HepG2 (cell line): ENCODE data around the gene VAMP5. TPM values are rescaled to one million over a fixed set of nuclear protein-coding genes. Genes with fewer than 3 reads are reported as not detected.

Experiments
- KLF15 ChIP-seq: sonication (generic); formaldehyde crosslinking; IDR thresholded peaks from 2 replicates; pipeline ENCODE4 v1.8.1; 2023; ENCODE audit warnings: borderline replicate concordance, mild to moderate bottlenecking, inconsistent platforms, missing genetic modification reagents, mixed read lengths
- RARA ChIP-seq: IDR thresholded peaks from 2 replicates; pipeline ENCODE4 v1.6.1; 2016; ENCODE audit warnings: missing genetic modification reagents, missing compliant biosample characterization
- REXO4 ChIP-seq: sonication (generic); formaldehyde crosslinking; IDR thresholded peaks from 2 replicates; pipeline ENCODE4 v1.8.0; 2022; ENCODE audit warnings: missing genetic modification reagents, mild to moderate bottlenecking, borderline replicate concordance
- SALL1 ChIP-seq: sonication (generic); formaldehyde crosslinking; IDR thresholded peaks from 2 replicates; pipeline ENCODE4 v1.8.0; 2022; ENCODE audit warnings: mild to moderate bottlenecking, missing genetic modification reagents
- TEAD2 ChIP-seq: sonication (generic); formaldehyde crosslinking; IDR thresholded peaks from 2 replicates; pipeline ENCODE4 v1.9.0; 2021; ENCODE audit warnings: missing genetic modification reagents
- ZBTB44 ChIP-seq: sonication (generic); formaldehyde crosslinking; IDR thresholded peaks from 2 replicates; pipeline ENCODE4 v1.4.0; 2020; ENCODE audit warnings: missing genetic modification reagents
- ZBTB46 ChIP-seq: sonication (generic); formaldehyde crosslinking; IDR thresholded peaks from 2 replicates; pipeline ENCODE4 v1.4.0; 2020; ENCODE audit warnings: mild to moderate bottlenecking, missing genetic modification reagents, borderline replicate concordance
- ZC3H4 ChIP-seq: sonication (generic); formaldehyde crosslinking; IDR thresholded peaks from 2 replicates; pipeline ENCODE4 v1.4.0; 2020; ENCODE audit warnings: missing genetic modification reagents, borderline replicate concordance
- ZFP41 ChIP-seq: sonication (generic); formaldehyde crosslinking; IDR thresholded peaks from 2 replicates; pipeline ENCODE4 v1.4.0; 2020; ENCODE audit warnings: mild to moderate bottlenecking, missing genetic modification reagents, borderline replicate concordance
- ZNF703 ChIP-seq: sonication (generic); formaldehyde crosslinking; IDR thresholded peaks from 2 replicates; pipeline ENCODE4 v1.5.1; 2020; ENCODE audit warnings: missing genetic modification reagents, mild to moderate bottlenecking, moderate library complexity, borderline replicate concordance
- polyA plus RNA-seq, 8 experiments: library from polyadenylated mRNA; depleted of rRNA in 3 of 8; stranded (reverse) in 7 of 8; unstranded in 1 of 8; fragments of >200 nt; fragmentation: Illumina TruSeq in 4 of 8; extraction: Trizol in 4 of 8; gene quantifications; 2 replicates each; pipeline versions ENCODE4 v1.2.1 to v1.2.3, GENCODE V29; 2011 to 2016; ENCODE audit warnings: low read depth in 4 of 8, missing spikeins in 1 of 8, mixed read lengths in 1 of 8; ENCODE audit not compliant: insufficient read depth in 1 of 8
- total RNA-seq, 5 experiments: library from RNA; depleted of rRNA; stranded (reverse); fragments of >200 nt; fragmentation: Illumina TruSeq; extraction: Trizol; gene quantifications; 2 replicates each; pipeline ENCODE4 v1.2.3, GENCODE V29; 2016; ENCODE audit warnings: low read depth in 1 of 5
- TF ChIP-seq, protein P1 (sequence below): sonication (generic); formaldehyde crosslinking; conservative IDR thresholded peaks from 2 replicates; pipeline ENCODE4 v1.4.0; 2020; ENCODE audit warnings: missing genetic modification reagents
- TF ChIP-seq, protein P2 (sequence below): sonication (generic); formaldehyde crosslinking; IDR thresholded peaks from 2 replicates; pipeline ENCODE4 v1.4.0; 2020; ENCODE audit warnings: mild to moderate bottlenecking, missing genetic modification reagents
- TF ChIP-seq, protein P3 (sequence below): sonication (generic); formaldehyde crosslinking; IDR thresholded peaks from 2 replicates; pipeline ENCODE4 v1.4.0; 2020; ENCODE audit warnings: low read depth, mild to moderate bottlenecking, missing genetic modification reagents

Gene VAMP5
- total and polyA plus RNA-seq, 2 of the 13 experiments (the other 11 are each of a cell fraction or from before 2014, with no cell fraction given): 7.2 to 56.7 TPM

DNA sequence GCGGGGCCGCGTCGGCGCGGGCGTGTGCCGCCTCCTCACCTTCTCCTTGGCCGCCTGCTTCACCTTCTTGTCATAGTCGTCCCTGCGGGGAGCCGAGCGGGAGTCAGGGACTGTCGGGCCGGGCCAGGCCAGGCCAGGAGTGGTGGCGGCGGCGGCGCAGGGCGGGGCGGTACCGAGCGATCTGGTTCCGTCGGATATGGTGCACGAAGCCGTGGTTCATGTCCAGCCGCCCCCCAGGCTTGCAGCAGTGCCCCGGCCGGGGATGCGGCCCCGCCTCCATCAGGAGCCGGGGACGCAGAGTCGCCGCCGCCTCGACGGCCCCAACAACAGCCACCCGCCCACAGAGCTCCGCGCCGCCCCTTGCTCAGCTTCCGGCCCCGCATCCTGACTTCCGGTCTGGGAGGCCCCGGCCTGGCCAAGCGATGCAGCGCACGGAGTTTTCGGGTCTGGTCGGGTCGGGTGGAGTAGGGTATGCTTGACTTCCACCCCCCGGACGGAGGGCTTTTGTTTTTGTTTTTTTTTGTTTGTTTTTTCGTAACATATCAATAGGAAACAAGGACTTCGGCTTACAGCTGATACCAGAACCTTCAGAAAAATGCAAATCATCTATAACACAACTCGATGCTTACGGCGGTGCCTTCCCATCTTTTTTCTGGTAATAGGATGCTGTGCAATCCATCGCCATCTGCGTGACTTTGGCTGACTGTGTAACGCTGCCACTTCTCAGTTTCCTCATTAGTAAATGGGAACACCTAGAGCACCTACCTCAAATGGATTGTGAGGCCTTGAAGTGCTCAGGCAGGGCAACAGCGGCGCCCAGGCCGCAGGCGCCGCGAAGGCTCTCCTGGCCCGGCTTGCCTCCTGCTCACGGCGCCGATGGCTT, 27.7 kb downstream of the VAMP5 start, which contains the start of gene C2orf68 (continued):
- TF ChIP-seq RARA (CRISPR knock-in tag): peak; percentile 21; the same call in 1 of the 2 replicates
- TF ChIP-seq ZC3H4: no peak
- TF ChIP-seq, protein P1, sequence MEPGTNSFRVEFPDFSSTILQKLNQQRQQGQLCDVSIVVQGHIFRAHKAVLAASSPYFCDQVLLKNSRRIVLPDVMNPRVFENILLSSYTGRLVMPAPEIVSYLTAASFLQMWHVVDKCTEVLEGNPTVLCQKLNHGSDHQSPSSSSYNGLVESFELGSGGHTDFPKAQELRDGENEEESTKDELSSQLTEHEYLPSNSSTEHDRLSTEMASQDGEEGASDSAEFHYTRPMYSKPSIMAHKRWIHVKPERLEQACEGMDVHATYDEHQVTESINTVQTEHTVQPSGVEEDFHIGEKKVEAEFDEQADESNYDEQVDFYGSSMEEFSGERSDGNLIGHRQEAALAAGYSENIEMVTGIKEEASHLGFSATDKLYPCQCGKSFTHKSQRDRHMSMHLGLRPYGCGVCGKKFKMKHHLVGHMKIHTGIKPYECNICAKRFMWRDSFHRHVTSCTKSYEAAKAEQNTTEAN: 0 out of 2 replicates have a peak, but pooled peaks have one; percentile 70
- TF ChIP-seq, protein P2, sequence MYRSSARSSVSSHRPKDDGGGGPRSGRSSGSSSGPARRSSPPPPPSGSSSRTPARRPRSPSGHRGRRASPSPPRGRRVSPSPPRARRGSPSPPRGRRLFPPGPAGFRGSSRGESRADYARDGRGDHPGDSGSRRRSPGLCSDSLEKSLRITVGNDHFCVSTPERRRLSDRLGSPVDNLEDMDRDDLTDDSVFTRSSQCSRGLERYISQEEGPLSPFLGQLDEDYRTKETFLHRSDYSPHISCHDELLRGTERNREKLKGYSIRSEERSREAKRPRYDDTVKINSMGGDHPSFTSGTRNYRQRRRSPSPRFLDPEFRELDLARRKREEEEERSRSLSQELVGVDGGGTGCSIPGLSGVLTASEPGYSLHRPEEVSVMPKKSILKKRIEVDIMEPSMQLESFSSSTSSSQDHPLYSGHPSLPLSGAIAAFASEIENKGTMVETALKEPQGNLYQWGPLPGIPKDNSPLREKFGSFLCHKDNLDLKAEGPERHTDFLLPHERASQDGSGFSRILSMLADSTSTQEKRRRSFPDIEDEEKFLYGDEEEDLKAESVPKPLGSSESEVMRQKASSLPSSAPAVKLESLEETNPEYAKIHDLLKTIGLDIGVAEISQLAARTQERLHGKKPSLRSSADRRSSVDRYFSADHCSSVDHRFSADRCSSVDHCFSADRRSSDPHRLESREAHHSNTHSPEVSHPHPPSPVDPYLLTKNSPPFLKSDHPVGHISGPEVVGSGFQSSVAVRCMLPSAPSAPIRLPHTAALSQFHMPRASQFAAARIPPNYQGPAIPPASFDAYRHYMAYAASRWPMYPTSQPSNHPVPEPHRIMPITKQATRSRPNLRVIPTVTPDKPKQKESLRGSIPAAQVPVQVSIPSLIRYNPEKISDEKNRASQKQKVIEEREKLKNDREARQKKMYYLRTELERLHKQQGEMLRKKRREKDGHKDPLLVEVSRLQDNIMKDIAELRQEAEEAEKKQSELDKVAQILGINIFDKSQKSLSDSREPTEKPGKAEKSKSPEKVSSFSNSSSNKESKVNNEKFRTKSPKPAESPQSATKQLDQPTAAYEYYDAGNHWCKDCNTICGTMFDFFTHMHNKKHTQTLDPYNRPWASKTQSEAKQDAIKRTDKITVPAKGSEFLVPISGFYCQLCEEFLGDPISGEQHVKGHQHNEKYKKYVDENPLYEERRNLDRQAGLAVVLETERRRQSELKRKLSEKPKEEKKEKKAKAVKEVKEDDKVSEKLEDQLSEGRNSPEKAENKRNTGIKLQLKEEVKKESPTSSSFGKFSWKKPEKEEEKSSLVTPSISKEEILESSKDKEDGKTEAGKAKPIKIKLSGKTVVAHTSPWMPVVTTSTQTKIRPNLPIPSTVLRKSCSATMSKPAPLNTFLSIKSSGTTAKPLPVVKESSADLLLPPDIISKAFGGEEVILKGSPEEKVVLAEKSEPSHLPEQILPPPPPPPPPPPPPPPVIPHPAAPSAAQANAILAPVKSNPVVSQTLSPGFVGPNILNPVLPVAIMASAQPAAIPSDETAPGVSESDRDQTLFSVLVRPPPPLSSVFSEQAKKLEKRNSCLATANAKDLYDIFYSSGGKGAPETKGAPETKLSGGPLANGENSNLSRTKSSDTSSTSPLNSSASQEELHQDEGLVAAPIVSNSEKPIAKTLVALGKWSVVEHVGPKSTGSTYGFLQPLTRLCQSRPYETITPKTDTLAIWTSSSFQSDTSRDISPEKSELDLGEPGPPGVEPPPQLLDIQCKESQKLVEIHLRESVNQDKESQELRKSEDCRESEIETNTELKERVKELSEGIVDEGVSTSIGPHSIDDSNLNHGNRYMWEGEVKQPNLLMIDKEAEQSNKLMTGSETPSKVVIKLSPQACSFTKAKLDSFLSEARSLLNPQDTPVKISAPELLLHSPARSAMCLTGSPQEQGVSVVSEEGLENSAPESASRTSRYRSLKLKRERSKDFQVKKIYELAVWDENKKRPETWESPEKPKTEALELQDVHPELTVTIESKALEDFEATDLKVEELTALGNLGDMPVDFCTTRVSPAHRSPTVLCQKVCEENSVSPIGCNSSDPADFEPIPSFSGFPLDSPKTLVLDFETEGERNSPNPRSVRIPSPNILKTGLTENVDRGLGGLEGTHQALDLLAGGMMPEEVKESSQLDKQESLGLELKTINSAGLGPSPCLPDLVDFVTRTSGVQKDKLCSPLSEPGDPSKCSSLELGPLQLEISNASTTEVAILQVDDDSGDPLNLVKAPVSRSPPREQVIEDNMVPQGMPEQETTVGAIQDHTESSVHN: 0 out of 2 replicates have a peak, but pooled peaks have one; percentile 64
- peak; percentile 84 for TF ChIP-seq SALL1 (CRISPR knock-in tag)
- TF ChIP-seq, protein P3, sequence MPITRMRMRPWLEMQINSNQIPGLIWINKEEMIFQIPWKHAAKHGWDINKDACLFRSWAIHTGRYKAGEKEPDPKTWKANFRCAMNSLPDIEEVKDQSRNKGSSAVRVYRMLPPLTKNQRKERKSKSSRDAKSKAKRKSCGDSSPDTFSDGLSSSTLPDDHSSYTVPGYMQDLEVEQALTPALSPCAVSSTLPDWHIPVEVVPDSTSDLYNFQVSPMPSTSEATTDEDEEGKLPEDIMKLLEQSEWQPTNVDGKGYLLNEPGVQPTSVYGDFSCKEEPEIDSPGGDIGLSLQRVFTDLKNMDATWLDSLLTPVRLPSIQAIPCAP: no peak; the same call in 1 of the 2 replicates
- TF ChIP-seq REXO4: 0 out of 2 replicates have a peak, but pooled peaks have one; percentile 70
- no peak for TF ChIP-seq TEAD2
- TF ChIP-seq ZNF703 (CRISPR knock-in tag): no peak
- TF ChIP-seq ZBTB44 (CRISPR knock-in tag): peak; percentile 69; the same call in 1 of the 2 replicates
- peak; percentile 95 for TF ChIP-seq KLF15 (CRISPR knock-in tag)
- TF ChIP-seq ZFP41 (CRISPR knock-in tag): 0 out of 2 replicates have a peak, but pooled peaks have one; percentile 61
- 0 out of 2 replicates have a peak, but pooled peaks have one; percentile 62 for TF ChIP-seq ZBTB46
